Kidney (tissue), 22 donors: ENCODE results near the gene PPARGC1A. TPM values are rescaled to one million over a fixed set of nuclear protein-coding genes. Genes with fewer than 3 reads are reported as not detected.
A peak's percentile ranks its signal among the peaks of the same experiment; 100 is the strongest.

Experiments
- DNase-seq, 5 donors: peaks; one replicate each; pipeline ENCODE4 v3.0.0-alpha.2; 2013 to 2020
- FAIRE-seq: peaks from 2 replicates; lab custom pipeline; 2012; peaks lifted over from hg19 to GRCh38; lab: Jason Lieb, UNC
- H3K27ac ChIP-seq, 2 donors: one replicate each; pipeline ENCODE4 v1.7.0; 2013; ENCODE audit warnings: low read depth in 2 of 2, low read length in 2 of 2, inconsistent platforms in 1 of 2
- H3K27me3 ChIP-seq: one replicate; pipeline ENCODE4 v1.7.1; 2013; ENCODE audit warnings: low read length, inconsistent platforms; ENCODE audit not compliant: control insufficient read depth, insufficient read depth
- H3K36me3 ChIP-seq, 3 donors: one replicate each; pipeline versions ENCODE4 v1.7.0 to v1.7.1; 2013; ENCODE audit warnings: low read length in 3 of 3, control low read depth in 1 of 3, inconsistent platforms in 1 of 3; ENCODE audit not compliant: insufficient read depth in 3 of 3, control insufficient read depth in 2 of 3
- H3K4me1 ChIP-seq, 3 donors: one replicate each; pipeline versions ENCODE4 v1.7.0 to v1.7.1; 2013; ENCODE audit warnings: low read length in 3 of 3, inconsistent platforms in 1 of 3, low read depth in 1 of 3; ENCODE audit not compliant: control insufficient read depth in 2 of 3, insufficient read depth in 2 of 3
- H3K4me3 ChIP-seq, 3 donors: one replicate each; pipeline versions ENCODE4 v1.7.0 to v1.8.1; 2013; ENCODE audit warnings: low read length in 3 of 3, control low read depth in 1 of 3, inconsistent platforms in 1 of 3
- H3K9ac ChIP-seq, 3 donors: one replicate each; pipeline versions ENCODE4 v1.7.0 to v1.7.1; 2013; ENCODE audit warnings: low read length in 3 of 3, control low read depth in 1 of 3, inconsistent platforms in 1 of 3
- H3K9me3 ChIP-seq, 3 donors: one replicate each; pipeline versions ENCODE4 v1.7.0 to v1.7.1; 2013; ENCODE audit warnings: low read length in 3 of 3, control low read depth in 1 of 3, inconsistent platforms in 1 of 3; ENCODE audit not compliant: control insufficient read depth in 2 of 3, insufficient read depth in 1 of 3
- CTCF ChIP-seq: IDR thresholded peaks from 3 replicates; pipeline ENCODE4 v1.5.1; 2012; ENCODE audit warnings: mild to moderate bottlenecking, moderate library complexity, borderline replicate concordance; ENCODE audit not compliant: insufficient read depth; ENCODE audit errors: extremely low read depth
- intact Hi-C: fragments of 100-400 bp; cut with DNase I; formaldehyde crosslinking; loops from one replicate; pipeline ENCODE4 v1.11.1; 2022
- long read RNA-seq, 10 donors: library from polyadenylated mRNA in 1 of 10; unstranded in 1 of 10; transcript quantifications; one replicate each; pipeline ENCODE4 v2.0.0 and lab custom pipeline, GENCODE V29; 2021 to 2026
- polyA plus RNA-seq: library from polyadenylated mRNA; stranded (reverse); fragments of 350-450 nt; fragmentation: Illumina TruSeq; extraction: RNeasy Lipid Tissue Mini Kit (QIAGEN cat#74804); gene quantifications from one replicate; pipeline ENCODE4 v1.2.3, GENCODE V29; 2014; ENCODE audit warnings: low read depth, low replicate concordance; ENCODE audit not compliant: insufficient read depth
- total RNA-seq: library from RNA; stranded (reverse); fragmentation: NEBNext Ultra II Directional; extraction: Animal tissue kit (Norgen Biotek cat#: 25700); gene quantifications from one replicate; pipeline ENCODE4 v1.2.1, GENCODE V29; 2021
- donor health status: control.
- donor health status: control.
- donor health status: control.
- donor health status: control.
- donor health status: control.
- donor health status: DM: yes; HTN: yes; CAD: no.
- donor health status: Normal renal cell carcinoma (clear cell type).

The PPARGC1A gene
- 80.8 TPM for total RNA-seq
- 22.8 TPM for polyA plus RNA-seq
- long read RNA-seq, donor 1 = 0 reads
- long read RNA-seq, donor 2, full-length matches to known transcripts = 2 of 7 reads
- long read RNA-seq, donor 2, partial matches to known transcripts = 5 of 7 reads
- long read RNA-seq, donor 2, other reads (novel, unspliced or antisense) = 0 of 7 reads
- long read RNA-seq, donor 3, partial matches to known transcripts = 0 of 2 reads
- long read RNA-seq, donor 3, other reads (novel, unspliced or antisense) = 0 of 2 reads
- long read RNA-seq, donor 4, full-length matches to known transcripts = 1 of 12 reads
- long read RNA-seq, donor 4, partial matches to known transcripts = 11 of 12 reads
- long read RNA-seq, donor 4, other reads (novel, unspliced or antisense) = 0 of 12 reads
- long read RNA-seq, donor 5, partial matches to known transcripts = 0 of 2 reads
- long read RNA-seq, donor 5, other reads (novel, unspliced or antisense) = 0 of 2 reads
- long read RNA-seq, donor 6, partial matches to known transcripts = 0 of 3 reads
- long read RNA-seq, donor 6, other reads (novel, unspliced or antisense) = 0 of 3 reads
- long read RNA-seq, donor 7, full-length matches to known transcripts = 5 of 16 reads
- long read RNA-seq, donor 7, partial matches to known transcripts = 5 of 16 reads
- long read RNA-seq, donor 7, other reads (novel, unspliced or antisense) = 6 of 16 reads
- long read RNA-seq, donor 8 = 0 reads
- long read RNA-seq, donor 9, partial matches to known transcripts = 0 of 1 reads
- long read RNA-seq, donor 9, other reads (novel, unspliced or antisense) = 0 of 1 reads
- long read RNA-seq, donor 10, partial matches to known transcripts = 0 of 1 reads
- long read RNA-seq, donor 10, other reads (novel, unspliced or antisense) = 0 of 1 reads

GRCh38 chr4:23889814-23890341, at the start of gene PPARGC1A:
Gene PPARGC1A, minus strand, starts transcription at chr4:23890047. Its CDS starts 90 bp downstream, at chr4:23889957.
- H3K9ac ChIP-seq = peak within 1 kb of the TSS; percentile 64 to 89 (median 86)
- peak; percentile 91 for FAIRE-seq
- TF ChIP-seq CTCF = no peak

GRCh38 chr4:23938796-23939195, 48.9 kb upstream of the PPARGC1A start:
- no peak for TF ChIP-seq CTCF
- intact Hi-C loops = no loop called here
- no peak overlapping the region for H3K4me3 ChIP-seq
- no peak overlapping the region for H3K9ac ChIP-seq
- H3K9me3 ChIP-seq = no peaks in the 10 kb centered on the region
- peaks cover 0 to 12% (median 2%) of the 10 kb centered on the region in 3 donors for H3K4me1 ChIP-seq
- H3K27ac ChIP-seq = no peak overlapping the region
- DNase-seq (no peak), FAIRE-seq (no peak)
- no peaks in the 10 kb centered on the region for H3K27me3 ChIP-seq
- no peaks in the 10 kb centered on the region for H3K36me3 ChIP-seq

More at GRCh38 chr4:23889814-23890341, at the start of gene PPARGC1A:
- no peaks in the 10 kb centered on the region for H3K27me3 ChIP-seq
- H3K4me3 ChIP-seq = peak within 1 kb of the TSS; percentile 73 to 98 (median 77)
- intact Hi-C loops = no loop called here
- peak; percentile 80 to 93 (median 82) for DNase-seq
- no peaks in the 10 kb centered on the region for H3K36me3 ChIP-seq
- H3K4me1 ChIP-seq = peaks cover 0 to 6% (median 6%) of the 10 kb centered on the region in 3 donors
- H3K27ac ChIP-seq = peak within 1 kb of the TSS; percentile 83 to 95
- H3K9me3 ChIP-seq = no peaks in the 10 kb centered on the region

DNA sequence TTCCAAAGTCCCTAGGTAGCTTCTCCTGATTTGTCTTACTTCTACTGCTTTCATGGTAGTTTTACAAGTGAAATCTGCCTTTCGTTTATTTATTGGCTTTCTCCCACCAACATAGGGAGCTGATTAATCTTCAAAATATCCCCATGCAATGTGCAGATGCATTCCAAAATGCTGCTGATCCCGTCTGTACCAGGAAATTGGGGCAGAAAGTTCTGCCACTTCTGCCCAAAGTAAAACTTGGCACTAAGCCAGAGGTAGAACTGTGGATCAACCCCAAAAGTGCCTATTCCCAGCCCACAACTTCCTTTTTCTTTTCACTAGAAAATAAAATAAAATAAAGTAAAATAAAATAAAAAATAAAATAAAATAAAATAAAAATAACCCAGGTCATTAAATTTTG, 47.3 kb upstream of the PPARGC1A start:
- Histone ChIP-seq H3K36me3 (no peaks in the 10 kb centered on the region), H3K27me3 (no peaks in the 10 kb centered on the region), H3K9me3 (no peaks in the 10 kb centered on the region), H3K9ac (no peak overlapping the region), H3K4me3 (no peak overlapping the region), H3K27ac (no peak overlapping the region), H3K4me1 (peaks cover 0 to 18% (median 2%) of the 10 kb centered on the region in 3 donors)
- intact Hi-C loops = no loop called here
- FAIRE-seq = no peak
- TF ChIP-seq CTCF = no peak
- DNase-seq = no peak
